Head of caudate nucleus (tissue), 42 donors: ENCODE measurements around the gene MOCOS.
A peak's percentile ranks its signal among the peaks of the same experiment; 100 is the strongest.

ENCODE experiments used
- DNase-seq, 42 donors: peaks; one replicate each; pipeline versions ENCODE4 v3.0.0 to v3.0.0-alpha.2; 2020 to 2021; ENCODE audit warnings: mixed read lengths in 7 of 42
- intact Hi-C: fragments of 100-400 bp; cut with DNase I; formaldehyde crosslinking; loops from one replicate; pipeline ENCODE4 v1.15.0; 2022

Gene MOCOS

GRCh38 chr18:36250827-36251226, 63.5 kb downstream of the MOCOS start:
- no peak for DNase-seq
- intact Hi-C loops = no loop called here

DNA sequence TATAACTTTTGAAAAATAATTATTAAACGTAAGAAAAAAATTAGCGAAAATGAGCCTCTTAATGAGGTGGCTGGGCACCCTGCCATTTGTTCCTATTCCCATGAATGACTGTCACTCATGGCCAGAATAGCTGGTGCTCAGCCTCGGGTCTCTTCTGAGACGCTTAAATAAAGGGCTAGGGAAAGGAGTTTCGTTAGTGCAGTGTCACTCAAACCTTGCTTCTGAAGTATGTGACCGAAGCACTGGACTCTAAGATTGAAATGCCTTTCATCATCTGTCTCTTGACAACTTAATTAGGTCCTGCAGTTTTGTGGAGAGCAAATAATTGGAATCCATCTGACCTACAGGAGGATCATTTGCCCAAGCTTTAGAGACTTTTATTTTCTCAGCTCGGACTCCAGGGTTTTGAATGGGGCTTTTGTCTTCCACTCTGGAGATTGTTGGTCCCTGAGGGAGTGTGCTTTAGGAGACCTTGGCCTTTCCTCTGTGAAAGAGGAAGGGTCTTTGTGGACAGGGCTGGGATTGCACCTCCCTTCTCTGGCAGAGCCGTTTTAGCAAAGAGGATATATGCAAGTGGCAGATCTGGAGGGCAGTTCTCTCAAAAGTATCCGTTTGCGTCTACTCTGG, 67.9 kb downstream of the MOCOS start:
- peak in 1 of 42 donors; percentile 37 for DNase-seq
- intact Hi-C loops = no loop called here

DNA sequence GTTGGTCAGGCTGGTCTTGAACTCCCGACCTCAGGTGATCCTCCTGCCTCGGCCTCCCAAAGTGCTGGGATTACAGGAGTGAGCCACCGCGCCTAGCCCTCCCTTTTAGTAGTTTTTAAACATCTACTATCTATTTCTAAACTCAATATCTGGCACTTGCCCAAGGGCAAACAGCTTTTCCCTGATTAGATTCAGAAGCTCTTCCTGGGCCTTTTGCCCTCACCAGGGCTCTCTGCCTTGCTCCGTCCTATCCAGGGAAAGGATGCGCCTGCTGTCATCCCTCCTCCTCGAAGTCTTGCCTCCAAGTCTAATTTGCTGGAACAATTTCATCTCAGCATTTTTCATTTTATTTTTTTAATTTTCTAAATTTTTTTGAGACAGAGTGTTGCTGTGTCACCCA, 68.8 kb downstream of the MOCOS start:
- no peak for DNase-seq
- intact Hi-C loops = no loop called here

DNA sequence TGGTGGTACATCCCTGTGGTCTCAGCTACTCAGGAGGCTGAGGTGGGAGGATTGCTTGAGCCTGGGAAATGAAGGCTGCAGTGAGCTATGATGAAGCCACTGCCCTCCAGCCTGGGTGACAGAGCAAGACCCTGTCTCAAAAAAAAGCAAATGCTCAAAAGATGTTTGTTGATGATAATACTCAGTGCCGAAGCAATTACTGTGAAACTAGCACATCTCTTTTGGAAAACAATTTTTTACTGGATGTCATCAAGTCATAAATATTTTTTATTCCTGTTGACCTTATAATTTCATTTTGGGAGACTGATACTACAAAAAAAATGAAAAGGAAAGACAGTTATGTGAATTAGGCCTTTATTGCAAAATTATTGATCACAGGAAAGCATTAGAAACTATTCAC, 75.7 kb downstream of the MOCOS start:
- no peak for DNase-seq
- intact Hi-C loops = no loop called here

DNA sequence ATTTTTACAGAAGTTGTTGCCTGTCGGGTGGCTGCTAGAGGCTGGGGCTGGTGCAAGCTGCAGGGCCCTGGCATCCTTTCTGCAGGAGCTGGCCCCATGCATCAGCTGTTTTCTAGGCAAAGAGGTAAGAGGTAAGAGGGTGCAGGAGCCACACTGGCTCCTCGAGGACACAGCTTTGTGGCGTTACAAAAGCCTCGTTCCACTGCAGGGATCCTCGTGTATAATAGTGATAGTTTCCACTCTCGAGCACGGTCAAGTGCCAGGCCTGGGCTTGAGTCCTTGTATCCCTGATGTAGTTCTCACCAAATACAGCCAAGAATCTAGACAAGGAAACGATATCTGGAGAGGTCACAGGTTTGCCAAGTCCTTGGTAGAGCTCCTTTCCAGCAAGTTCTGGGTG, 77.0 kb downstream of the MOCOS start:
- intact Hi-C loops = no loop called here
- DNase-seq = no peak

DNA sequence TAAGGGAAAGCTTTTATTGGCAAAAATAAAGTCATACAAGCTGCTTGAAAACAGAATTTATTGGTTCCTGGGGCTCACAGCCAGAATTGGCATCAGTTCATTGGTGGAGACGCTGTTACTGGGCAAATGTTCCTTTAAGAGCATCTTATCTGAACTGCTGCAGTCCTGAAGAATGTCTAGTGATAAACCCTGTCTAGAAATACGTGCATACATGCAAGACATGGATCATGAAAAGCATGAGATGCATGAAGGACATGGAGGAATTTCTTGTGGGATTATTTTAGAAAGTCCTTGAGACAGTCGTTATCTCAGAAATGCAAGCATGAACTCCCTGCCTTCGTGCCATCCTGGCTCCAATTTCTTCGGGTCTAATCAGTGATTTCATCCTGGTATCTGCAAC, 77.7 kb downstream of the MOCOS start:
- no peak for DNase-seq
- intact Hi-C loops = no loop called here

DNA sequence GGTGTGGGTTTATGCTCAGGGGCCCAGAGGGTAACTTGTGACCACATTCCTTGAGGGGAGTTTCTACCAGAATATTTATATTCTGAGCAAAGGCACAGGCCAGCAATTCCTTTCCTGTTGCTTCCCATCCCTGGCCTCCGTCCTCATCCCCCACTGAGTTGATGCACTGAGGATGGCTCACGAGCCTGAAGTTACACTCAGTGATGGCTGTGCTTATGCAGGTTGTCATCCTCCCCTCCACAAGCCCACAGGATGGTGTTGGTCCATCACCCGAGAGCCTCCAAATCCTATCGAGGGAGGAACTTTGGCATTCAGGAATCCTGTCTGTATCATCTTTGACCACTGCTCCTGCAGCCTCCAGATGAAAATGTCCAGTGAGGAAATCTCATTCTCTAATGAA, 81.9 kb downstream of the MOCOS start:
- no peak for DNase-seq
- intact Hi-C loops = no loop called here

DNA sequence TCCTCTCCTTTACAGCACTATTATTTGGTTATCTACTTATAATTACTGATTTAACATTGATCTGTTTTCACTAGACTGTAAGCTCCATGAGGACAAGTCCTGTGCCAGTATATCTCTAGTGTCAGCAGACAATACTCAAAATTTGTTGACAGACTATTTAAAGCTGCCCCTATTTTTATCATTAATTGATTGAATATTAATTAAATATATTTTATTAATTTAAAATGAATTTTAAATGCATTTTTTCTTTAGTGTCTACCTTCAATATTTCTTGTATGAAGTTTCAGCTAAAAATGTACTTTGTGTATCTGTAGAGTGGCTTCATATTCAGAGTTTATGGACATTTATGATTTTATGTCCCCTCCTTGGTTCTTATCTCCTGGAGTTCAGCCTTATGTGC, 83.9 kb downstream of the MOCOS start:
- intact Hi-C loops = no loop called here

GRCh38 chr18:36273347-36273746, 86.0 kb downstream of the MOCOS start:
- no peak for DNase-seq
- intact Hi-C loops = no loop called here

More for the DNA sequence above, 83.9 kb downstream of the MOCOS start:
- no peak for DNase-seq

- intact Hi-C loops = no loop called here
- DNase-seq = no peak
Measured at GRCh38 chr18:36274083-36274715, 86.9 kb downstream of the MOCOS start.

DNA sequence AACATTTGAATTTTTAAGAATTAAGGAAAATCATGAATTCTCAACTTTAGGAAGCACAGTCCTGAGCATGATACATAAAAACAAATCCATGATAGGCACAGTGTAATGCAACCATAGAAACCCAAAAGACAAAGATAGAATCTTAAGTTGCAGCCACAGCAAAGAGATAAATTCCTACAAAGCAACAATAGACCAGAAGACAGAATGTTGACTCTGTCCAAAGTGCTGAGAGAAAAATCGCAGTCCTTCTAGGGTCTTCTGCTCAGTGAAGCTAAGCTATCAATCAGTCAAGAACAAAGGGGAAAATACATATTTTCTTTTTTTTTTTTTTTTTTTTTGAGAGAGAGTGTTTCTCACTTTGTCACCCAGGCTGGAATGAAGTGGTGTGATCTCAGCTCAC, 88.3 kb downstream of the MOCOS start:
- no peak for DNase-seq
- intact Hi-C loops = no loop called here

GRCh38 chr18:36279001-36279400, 91.7 kb downstream of the MOCOS start:
- no peak for DNase-seq

DNA sequence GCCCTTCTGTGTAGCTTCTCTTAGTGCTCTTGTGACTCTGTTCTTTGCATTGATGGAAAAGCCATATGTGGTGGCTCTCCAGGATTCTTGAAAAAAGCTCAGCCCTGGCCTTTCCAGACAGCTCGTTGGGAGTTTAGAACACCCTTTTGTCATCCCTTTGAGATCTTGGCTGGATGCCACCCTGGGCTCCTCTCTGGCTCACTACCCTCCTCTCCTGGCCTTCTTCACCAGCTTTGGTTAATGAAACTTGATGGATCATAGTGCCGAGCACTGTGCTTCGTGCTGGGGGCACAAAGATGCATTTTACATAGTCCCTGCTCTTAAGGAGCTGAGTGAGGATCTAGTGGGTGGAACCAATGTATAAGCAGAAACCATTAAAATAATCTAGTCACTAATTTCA, 94.6 kb downstream of the MOCOS start:
- no peak for DNase-seq
- intact Hi-C loops = loop anchor here (5.0 to 10.0 kb wide), 3 partner anchors 187 to 527 kb away; no protein-coding TSS in a partner anchor

More at GRCh38 chr18:36279001-36279400, 91.7 kb downstream of the MOCOS start:
- intact Hi-C loops = no loop called here

DNA sequence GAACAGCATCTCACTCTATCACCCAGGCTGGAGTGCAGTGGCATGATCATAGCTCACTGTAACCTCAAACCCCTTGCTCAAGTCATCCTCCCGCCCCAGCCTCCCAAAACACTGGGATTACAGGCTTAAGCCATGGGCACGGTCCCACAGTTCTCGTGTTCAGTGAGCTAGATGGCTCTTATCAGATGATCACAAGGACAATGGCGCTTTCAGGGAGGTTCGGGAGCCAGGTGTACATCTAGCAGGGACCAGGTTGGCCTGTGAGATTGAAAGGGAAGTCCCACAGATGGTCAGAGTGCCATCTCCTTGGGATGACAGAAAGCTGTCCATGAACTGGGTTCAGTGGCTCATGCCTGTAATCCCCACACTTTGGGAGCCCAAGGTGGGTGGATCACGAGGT, 96.2 kb downstream of the MOCOS start:
- no peak for DNase-seq
- intact Hi-C loops = loop anchor here (5.0 to 10.0 kb wide), 3 partner anchors 189 to 529 kb away; no protein-coding TSS in a partner anchor

- intact Hi-C loops = loop anchor here (5.0 to 10.0 kb wide), 3 partner anchors 189 to 529 kb away; no protein-coding TSS in a partner anchor
- no peak for DNase-seq
Measured at GRCh38 chr18:36284268-36284667, 97.0 kb downstream of the MOCOS start.

- peak in 31 of 42 donors; percentile 21 to 87 (median 60) for DNase-seq
- intact Hi-C loops = loop anchor here (5.0 to 10.0 kb wide), 3 partner anchors 190 to 530 kb away; no protein-coding TSS in a partner anchor
Measured at GRCh38 chr18:36284671-36285295, 97.5 kb downstream of the MOCOS start.

- intact Hi-C loops = loop anchor here (10.0 kb wide), 2 partner anchors 193 to 533 kb away; no protein-coding TSS in a partner anchor
- DNase-seq = no peak
Measured at GRCh38 chr18:36287653-36288052, 100.4 kb downstream of the MOCOS start.

DNA sequence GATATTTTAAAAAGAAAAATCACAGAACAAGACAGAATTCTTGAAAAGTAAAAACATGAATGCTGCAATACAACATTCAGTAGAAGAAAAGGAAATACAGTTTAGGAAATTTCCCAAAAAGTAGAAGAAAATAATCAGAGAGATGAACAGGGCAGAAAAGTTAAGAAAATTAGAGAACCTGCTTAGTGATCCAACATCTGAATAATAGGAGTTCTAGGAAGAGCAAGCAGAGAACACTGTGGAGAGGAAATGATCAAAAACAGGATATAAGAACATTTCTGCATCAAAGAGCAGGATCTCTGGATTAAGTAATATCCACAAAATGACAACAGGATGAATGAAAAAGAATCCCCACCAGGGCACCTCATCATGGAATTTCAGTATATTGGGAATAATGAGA, 101.4 kb downstream of the MOCOS start:
- intact Hi-C loops = loop anchor here (10.0 kb wide), 2 partner anchors 194 to 534 kb away; no protein-coding TSS in a partner anchor
- no peak for DNase-seq

- DNase-seq = no peak
- intact Hi-C loops = no loop called here
Measured at GRCh38 chr18:36294031-36294430, 106.7 kb downstream of the MOCOS start.

DNA sequence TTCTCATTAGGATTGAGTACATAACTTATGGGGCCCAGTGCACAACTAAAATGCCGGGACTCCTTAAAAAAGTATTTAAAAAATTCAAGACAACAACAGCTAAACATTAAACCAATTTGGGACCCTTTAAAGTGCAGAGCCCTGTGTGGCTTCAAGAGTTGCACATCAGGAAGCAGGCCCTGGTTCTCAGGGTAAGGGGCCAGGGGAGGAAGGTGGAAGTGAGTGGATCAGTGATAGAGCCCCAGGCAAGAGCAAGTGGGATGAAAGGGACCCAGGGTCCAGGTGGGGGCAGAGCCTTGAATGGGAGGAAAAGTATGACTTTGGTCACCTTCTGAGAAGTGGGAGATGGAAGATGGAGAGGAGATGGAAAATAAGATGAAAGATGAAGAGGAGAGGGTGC, 107.9 kb downstream of the MOCOS start:
- intact Hi-C loops = no loop called here
- no peak for DNase-seq
